GOT3 (cell line): ENCODE measurements around the gene TEX19.
"Not testable (repeated sequence)": the region's sequence is repeated elsewhere in the genome, so short reads cannot be mapped to it uniquely, and the experiment has no call there.

Experiments used
- DNase-seq: peaks from one replicate; lab custom pipeline; 2025; ENCODE audit warnings: mixed read lengths; lab: John Stamatoyannopoulos, UW

Gene TEX19

DNA sequence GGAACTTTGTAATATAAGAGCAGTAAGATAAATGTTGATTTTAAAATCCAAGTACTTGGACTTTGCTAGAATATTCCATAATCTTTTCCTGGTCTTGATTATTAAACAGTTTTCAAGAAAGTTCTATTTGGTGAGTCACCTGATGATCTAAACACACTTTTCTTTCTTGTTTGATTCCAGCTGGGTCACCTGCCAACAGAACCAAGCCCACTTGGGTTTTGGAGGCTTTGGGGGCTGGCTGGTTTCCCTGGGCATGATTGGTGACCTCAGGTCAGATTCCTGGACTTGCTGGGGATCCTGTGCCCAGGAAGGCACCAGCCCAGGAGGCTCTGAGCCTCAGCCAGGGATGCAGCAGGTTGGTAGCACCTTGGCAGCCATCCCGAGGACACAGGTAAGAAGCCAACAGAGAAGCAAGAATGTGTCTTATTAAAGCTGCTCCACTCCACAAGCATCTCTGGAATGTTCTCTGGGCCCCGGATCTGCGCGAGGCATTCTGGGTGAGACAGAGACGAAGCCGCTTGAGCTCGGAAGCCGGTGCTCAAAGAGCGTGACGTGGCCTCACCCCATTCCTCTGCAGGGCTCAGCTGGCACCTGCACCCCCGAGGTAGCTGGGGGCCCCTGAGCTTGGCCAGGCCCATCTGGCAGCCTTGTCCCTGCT, 3.1 kb upstream of the TEX19 start:
- no peak for DNase-seq

DNA sequence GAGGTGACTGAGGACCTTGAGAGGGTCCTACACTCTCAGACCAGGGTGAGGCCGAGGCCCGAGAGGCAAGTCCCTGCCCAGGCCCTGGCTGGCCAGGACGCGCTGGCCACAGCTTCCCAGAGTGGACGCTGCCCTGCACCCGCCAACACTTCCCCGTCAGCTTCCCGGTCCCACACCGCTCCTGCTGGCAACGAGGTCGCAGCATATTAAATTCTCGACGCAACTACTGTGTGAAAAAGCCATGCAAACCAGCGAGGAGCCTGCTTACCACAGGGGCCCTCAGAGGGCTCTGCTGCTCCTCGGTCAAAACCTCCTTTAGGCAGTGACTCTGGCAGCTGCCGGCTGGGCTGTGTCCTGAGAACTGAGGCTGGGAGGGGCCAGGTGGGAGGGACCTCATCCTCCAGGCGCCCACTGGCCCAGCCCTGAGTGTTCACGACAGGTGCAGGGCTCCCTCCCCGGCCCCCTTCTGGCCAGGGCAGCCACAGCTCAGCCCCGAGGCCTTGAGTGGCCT, 2.1 kb upstream of the TEX19 start:
- DNase-seq, result no peak

DNA sequence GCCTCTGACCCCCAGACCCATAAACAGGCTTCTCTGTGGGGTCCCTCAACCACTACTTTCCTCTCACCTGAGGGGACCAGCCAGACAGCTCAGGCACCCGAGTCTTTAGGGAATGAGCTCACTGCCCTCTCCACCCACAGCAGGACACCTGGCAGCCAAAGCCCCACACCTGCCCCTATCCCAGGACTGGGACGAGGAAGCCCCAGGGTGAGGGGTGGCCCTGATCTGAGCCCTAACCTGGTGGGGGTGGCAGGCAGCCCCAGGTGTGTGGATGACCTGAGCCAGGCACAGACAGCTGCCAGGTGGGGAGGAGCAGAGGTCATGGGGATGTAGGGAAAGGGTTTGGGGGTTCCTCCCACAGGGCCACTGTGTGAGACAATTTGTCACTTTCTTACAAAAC, 1.7 kb upstream of the TEX19 start:
- DNase-seq, result no peak

DNA sequence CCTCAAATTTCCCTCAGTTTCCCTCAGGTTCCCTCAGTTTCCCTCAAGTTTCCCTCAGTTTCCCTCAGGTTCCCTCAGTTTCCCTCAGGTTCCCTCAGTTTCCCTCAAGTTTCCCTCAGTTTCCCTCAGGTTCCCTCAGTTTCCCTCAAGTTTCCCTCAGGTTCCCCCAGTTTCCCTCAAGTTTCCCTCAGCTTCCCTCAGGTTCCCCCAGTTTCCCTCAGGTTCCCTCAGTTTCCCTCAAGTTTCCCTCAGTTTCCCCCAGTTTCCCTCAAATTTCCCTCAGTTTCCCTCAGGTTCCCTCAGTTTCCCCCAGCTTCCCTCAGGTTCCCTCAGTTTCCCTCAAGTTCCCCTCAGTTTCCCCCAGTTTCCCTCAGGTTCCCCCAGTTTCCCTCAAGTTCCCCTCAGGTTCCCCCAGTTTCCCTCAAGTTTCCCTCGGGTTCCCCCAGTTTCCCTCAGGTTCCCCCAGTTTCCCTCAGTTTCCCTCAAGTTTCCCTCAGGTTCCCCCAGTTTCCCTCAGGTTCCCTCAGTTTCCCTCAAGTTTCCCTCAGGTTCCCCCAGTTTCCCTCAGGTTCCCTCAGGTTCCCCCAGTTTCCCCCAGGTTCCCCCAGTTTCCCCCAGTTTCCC, 516 bp downstream of the TEX19 start:
- DNase-seq, result not testable (repeated sequence)

DNA sequence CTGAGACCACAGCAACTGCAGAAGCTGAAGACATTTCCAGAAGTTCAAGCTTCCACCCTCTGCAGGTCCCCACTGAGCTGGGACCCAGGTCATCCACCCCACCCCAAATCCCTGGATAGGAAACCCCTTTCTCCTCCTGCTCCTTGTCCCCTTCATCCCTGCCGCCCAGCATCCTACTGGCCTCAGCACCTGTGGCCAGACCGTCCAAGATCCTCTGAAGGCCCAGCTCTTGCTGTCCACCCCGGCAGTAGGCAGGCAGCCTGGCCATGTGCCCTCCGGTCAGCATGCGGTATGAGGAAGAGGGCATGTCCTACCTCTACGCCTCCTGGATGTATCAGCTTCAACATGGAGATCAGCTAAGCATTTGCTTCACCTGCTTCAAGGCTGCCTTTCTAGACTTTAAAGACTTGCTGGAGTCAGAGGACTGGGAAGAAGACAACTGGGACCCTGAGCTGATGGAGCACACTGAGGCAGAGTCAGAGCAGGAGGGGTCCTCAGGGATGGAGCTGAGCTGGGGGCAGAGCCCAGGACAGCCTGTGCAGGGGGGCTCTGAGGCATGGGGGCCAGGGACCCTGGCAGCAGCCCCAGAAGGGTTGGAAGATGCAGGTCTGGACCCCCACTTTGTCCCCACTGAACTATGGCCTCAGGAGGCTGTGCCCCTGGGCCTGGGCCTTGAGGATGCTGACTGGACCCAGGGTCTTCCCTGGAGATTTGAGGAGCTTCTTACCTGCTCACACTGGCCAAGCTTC, 3.0 kb downstream of the TEX19 start:
- DNase-seq, result no peak

DNA sequence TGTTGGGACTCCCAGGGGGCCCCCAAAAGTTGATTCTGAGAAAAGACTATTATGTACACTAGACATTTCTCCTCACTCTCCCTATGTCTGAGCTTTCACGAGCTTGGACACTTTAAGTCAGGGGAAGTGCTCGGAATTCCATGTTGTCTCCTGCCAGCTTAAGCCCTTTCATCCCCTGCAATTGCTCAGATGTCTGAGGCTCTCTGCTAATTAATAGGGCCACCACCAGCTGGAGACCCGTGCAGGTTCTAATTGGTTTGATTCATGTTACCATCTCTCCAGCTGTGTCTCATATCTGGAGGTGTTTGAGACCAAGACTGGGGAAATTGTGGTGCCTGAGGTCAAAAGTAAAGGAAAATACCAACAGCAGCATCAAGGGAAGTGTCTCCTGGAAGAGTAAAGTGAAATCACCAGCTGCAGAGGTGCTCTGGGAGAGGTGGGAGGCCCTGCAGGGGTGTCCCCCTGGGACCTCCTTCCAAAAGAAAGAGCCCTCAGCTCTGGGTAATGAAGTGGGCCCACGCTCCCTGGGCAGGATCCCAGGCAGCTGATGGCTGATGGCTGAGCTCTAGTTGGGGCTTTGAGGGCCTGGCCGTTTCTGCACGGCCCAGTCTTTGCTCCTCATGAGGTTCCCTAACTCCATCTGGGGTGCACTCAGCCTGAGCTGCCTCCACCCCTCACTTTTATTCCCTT, 6.7 kb downstream of the TEX19 start:
- DNase-seq, result no peak

DNA sequence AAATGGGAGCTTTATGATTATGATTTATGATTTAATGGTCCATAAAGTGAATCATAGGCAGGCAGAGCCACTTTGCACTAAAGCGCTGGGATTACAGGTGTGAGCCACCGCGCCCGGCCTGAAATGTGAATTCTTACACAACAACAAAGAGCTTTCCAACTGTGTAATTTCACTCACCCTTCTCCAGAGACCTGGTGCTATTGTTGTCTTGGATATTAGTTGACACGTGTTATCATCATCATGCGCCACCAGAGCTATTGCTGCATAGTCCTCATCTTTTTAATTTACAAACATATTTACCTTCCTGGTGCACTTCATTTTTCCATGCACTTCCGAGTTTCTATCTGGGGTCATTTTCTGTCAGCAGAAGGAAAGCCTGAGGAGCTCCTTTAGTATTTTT, 7.7 kb downstream of the TEX19 start:
- no peak for DNase-seq

DNA sequence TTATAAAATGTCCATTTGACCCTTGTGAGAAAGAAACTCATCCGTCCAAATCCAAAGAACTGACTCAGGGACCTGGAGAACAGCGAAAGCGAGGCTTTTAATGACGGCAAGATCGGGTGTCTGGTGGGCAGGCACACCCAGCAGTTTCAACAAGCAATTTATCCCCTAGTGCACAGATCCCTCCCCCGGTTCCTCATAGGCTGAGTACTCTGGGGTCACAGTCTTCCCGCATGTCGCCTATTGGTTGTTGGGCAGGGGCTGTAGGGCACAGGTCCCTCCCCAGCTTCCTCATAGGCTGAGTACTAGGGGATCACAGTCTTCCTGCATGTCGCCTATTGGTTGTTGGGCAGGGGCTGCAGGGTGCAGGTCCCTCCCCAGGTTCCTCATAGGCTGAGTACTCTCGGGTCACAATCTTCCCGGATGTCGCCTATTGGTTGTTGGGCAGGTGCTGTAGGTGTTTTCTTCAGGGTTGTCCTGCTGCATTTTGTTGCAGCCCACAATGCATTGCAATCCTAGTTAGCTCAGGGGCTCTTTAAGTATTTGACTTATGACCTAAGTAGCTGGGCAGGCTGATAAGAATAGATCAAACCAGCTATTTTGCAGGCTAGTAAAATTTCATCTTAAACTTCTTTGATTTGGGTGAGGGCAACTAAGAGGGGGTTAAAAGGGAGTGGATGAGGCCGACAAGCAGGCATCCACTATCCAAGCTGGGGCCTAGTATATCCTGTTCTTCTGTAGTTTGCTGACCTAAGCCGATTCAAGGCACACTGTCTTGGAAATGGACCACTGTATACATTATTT, 8.9 kb downstream of the TEX19 start:
- no peak for DNase-seq

DNA sequence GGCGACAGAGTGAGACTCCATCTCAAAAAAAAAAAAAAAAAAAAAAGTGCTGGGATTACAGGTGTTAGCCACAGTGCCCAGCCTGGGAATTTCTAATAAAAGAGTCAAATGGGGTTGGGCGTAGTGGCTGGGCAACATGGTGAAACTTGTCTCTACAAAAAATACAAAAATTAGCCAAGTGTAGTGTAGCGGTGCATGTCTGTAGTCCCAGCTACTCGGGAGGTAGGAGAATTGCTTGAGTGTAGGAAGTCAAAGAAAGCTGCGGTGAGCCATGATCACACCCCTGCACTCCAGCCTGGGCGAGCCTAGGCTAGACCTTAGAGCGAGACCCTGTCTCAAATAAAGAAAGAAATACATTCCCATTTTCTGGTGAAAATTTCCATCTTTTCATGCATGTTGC, 10.2 kb downstream of the TEX19 start:
- DNase-seq, result no peak

DNA sequence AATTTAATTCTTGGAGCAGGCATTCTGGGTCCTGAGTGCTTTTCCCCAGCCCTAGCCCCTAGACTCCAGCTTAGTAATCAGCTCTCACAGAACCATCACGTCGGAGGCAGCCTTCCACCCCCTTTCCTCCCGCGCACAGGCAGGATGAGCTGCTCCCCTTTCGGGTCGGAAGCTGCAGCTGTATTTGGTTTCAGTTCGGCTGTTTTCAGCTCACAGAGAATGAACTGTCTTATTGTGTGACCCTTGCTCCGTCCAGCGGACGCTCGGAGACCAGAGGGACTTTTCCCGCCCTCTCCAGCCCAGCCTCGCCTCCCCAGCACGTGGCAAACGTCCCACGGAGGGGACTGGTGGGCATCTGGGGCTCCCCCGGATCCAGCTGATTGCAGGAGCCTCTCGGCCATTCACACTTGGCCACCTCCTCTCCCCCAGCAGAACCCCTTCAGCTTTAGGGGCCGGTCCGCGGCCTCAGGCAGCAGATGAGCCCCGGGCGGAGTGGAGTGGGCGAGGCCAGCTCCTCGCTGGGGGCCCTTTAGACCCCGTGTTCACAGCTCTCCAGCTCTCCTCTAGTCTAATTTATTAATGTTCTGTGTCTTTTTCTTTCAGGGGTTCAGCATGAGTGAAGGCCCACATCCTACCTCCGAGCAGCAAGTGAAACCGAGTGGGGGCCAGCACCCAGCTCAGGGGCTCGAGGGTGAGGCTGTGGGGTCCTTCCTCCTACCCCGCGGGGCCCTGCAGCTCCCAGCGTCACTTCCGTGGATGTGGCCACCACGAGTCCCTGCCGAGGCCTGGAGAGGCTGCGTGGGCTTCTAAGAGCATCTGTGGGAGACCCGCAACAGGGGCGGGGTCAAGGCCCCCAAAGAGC, 11.7 kb downstream of the TEX19 start:
- DNase-seq, result no peak

DNA sequence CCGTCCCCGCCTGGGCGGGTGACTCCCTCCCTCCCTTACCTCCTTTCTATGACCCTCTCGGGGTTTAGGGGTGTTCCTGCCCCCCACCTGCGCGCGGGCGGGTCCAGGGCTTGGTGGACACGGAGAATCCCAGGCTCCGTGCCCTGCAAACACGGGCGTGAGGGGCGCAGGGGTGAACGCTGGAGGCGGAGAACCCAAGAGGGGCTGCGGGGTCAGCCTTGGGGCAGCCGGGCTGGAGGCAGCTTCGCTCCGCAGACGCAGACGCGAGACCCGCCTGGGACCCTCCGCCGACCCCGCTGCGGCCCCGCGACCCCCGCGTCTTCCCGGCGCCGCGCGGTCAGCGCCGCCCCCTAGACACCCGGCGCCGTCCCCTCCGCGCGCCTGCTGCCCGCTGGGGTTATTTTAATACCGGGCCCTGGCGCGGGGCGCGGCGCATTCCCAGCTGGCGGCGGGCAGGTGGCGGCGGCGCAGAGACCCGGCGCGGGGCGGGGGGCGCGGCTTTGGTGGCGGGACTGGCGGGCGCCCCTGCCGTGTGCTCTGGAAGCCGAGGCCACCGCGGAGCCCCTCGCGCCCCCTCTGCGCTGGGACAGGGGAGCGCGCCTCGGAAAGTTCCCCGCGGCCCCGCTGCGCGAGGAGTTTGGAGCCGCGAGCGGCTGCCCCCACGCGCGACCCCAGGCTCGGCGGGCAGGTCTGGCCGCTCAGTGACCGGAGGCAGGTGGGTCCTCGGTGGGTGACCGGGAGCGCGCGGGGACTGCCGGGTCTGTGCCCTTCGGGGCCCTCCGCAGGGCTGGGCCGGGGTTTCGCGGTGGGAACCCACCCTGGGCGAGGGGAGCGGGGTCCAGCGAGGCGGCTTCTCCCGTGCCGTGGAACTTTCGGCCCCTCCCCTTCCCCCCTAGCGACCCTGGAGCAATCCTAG, 12.5 kb downstream of the TEX19 start, which contains the start of gene UTS2R:
UTS2R (plus strand) TSS at position 433 of the 916 bp plus-strand sequence. CDS start 2,560 bp downstream, outside the sequence.
- DNase-seq, result no peak

DNA sequence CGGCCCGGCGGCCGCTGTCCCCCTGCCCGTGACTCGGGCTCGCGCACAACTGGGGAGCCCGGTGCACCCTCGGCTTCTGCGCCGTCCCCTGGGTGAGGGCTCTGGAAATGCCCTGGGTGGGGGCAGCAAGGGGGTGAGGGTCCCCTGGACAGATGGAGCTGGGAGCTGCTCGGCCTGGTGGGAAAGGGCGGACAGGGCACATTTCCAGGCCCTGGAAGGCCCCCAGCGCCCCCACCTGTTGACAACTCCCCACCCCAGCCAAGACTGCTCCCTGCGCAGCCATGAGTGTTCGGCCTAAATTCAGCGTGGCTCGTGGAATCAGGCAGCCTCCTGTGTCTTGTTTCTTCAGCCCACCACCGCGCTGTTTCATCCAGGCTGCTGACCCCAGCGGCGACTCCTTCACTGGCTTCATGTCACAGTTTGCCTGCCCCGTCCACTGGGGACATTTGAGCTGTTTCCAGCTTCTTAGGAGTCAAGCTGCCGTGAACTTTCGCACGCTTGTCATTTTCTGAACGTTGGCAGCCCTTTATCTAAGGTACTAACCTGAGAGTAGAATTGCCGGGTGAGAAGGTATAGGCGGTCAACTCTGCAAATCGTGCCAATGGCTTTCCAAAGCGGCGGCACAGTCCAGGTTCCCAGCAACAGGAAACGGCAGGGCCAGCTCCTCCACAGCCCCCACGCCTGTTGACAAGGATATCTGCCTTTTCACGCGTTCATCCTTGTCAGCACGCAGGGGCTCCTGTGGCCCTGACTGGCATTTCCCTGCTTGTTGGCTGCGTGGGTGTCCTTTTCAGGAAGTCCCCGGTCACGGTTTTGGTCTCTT, 13.4 kb downstream of the TEX19 start:
- no peak for DNase-seq

DNA sequence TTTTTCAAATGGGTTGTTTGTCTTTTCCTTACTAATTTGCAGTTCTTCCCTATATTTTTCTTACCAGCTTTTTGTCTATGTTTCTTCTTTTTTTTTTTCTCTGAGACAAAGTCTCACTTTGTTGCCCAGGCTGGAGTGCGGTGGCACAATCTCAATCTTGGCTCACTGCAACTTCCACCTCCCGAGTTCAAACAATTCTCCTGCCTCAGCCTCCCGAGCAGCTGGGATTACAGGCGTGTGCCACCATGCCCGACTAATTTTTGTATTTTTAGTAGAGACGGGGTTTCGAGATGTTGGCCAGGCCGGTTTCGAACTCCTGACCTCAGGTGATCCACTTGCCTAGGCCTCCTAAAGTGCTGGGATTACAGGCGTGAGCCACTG, 14.0 kb downstream of the TEX19 start:
- DNase-seq, result not testable (repeated sequence)

DNA sequence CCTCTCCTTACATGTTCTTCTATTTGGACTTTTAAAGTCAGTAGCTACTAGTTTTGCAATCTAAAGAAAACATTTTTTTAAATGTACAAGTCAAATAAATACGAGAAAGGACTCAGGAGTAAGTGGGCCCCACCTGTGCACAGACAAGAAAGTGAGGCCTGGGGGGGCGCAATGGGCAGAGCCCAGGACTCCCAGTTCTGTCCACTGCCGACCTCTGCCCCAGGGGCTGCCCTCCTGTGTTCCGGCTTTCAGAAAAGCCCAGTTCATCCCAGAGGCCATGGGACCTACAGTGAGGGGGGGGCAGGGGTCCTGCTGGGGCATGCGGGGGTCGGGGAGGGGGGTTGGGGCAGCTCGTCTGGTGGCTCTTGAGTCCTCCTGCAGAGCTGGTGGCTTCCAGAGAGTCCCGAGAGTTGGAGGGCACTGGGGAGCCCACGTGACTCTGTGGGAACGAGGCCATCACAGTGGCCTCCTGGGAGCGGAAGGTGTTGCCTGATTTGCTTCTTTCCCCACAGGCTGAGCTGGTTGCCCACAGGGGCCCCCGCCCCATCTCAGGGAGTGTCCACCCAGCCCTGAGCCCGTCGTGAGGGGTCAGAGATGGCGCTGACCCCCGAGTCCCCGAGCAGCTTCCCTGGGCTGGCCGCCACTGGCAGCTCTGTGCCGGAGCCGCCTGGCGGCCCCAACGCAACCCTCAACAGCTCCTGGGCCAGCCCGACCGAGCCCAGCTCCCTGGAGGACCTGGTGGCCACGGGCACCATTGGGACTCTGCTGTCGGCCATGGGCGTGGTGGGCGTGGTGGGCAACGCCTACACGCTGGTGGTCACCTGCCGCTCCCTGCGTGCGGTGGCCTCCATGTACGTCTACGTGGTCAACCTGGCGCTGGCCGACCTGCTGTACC, 14.9 kb downstream of the TEX19 start:
- DNase-seq, result no peak

DNA sequence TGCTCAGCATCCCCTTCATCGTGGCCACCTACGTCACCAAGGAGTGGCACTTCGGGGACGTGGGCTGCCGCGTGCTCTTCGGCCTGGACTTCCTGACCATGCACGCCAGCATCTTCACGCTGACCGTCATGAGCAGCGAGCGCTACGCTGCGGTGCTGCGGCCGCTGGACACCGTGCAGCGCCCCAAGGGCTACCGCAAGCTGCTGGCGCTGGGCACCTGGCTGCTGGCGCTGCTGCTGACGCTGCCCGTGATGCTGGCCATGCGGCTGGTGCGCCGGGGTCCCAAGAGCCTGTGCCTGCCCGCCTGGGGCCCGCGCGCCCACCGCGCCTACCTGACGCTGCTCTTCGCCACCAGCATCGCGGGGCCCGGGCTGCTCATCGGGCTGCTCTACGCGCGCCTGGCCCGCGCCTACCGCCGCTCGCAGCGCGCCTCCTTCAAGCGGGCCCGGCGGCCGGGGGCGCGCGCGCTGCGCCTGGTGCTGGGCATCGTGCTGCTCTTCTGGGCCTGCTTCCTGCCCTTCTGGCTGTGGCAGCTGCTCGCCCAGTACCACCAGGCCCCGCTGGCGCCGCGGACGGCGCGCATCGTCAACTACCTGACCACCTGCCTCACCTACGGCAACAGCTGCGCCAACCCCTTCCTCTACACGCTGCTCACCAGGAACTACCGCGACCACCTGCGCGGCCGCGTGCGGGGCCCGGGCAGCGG, 15.7 kb downstream of the TEX19 start:
- DNase-seq, result no peak

DNA sequence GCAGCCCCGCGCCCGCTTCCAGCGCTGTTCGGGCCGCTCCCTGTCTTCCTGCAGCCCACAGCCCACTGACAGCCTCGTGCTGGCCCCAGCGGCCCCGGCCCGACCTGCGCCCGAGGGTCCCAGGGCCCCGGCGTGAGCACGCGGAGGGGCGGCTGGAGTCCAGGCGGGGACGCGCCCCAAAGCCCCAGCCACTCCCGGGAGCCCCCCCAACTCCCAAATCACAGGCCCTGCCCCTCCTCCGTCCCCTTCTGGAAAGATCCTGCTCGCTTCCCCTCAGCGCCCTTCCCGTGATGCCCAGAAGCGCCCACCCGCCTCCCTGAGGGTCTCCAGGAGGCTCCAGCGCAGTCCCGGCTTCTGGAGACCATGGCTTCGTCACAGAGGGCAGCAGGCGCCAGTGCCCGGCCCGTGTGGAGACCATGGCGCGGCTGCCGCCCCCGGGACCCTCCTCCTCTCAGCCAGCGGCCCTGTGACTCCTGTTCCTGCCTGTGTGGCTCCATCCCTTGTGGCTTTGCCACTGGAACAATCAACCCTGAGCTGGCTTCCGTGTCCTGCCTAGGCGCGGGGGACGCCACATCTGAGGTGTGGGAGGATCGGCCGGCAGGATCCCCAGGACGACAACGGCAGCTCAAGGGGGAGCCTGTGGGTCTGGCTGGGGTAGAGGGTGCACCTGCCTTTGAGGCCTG, 16.5 kb downstream of the TEX19 start:
- no peak for DNase-seq
